HCT116 (cell line): ENCODE measurements around the gene TCF12. TPM values are rescaled to one million over a fixed set of nuclear protein-coding genes. Genes with fewer than 3 reads are reported as not detected.

ENCODE experiments used
- ATAC-seq: fragments of 200-7000 bp; cut with Tn5 transposase; 2 replicates; pipeline ENCODE4 v1.9.1; 2020; ENCODE audit warnings: mild to moderate bottlenecking, moderate library complexity
- BruUV-seq: library from RNA; stranded (reverse); fragments of 400-500 nt; replicated peaks from 2 replicates; lab custom pipeline; 2021; lab: Mats Ljungman, UMichigan
- CTCF ChIA-PET: fragments of 300-600 bp; sonication (Branson Sonifier 250); formaldehyde crosslinking; loops from one replicate; lab custom pipeline; 2021; ENCODE audit warnings: antibody characterized with exemption; lab: Charles Lee
- POLR2A ChIA-PET: fragments of 300-600, 350-600 bp; sonication (Branson Sonifier 250); formaldehyde crosslinking; loops from one replicate; lab custom pipeline; 2021; ENCODE audit warnings: antibody characterized with exemption; lab: Charles Lee
- RAD21 ChIA-PET, 2 experiments: fragments of 300-600 bp; sonication (Branson Sonifier 250); formaldehyde crosslinking; loops; one replicate each; lab custom pipeline; 2023; ENCODE audit warnings: low total read pairs in 2 of 2; ENCODE audit not compliant: uncharacterized antibody in 2 of 2, unreplicated experiment in 2 of 2, low non-redundant PET in 1 of 2; lab: Charles Lee
- DNase-seq: peaks from one replicate; pipeline ENCODE4 v3.0.0-alpha.2; 2010; ENCODE audit warnings: low read depth, low spot score
- H2AFZ ChIP-seq: fragments of 200-600 bp; shearing (Covaris generic), sonication (generic); 2 replicates; pipeline ENCODE4 v1.6.1; 2017; ENCODE audit warnings: low read depth, mixed run types, mixed read lengths, antibody characterized with exemption, low read length; ENCODE audit not compliant: poor library complexity, severe bottlenecking
- H3K27ac ChIP-seq: 2 replicates; pipeline ENCODE4 v1.5.1; 2012; ENCODE audit warnings: low read depth, low read length
- H3K27me3 ChIP-seq: fragments of 200-600 bp; sonication (generic); 2 replicates; pipeline ENCODE4 v1.6.1; 2016; ENCODE audit warnings: mixed run types, low read length, mixed read lengths; ENCODE audit not compliant: insufficient read depth
- H3K36me3 ChIP-seq, 2 experiments: fragments of 200-500 bp in 1 of 2; fragments of 200-600 bp in 1 of 2; sonication (Bioruptor generic) in 1 of 2; sonication (generic) in 1 of 2; 2 replicates each; pipeline versions ENCODE4 v1.5.1 to v1.6.1; 2014 to 2016; ENCODE audit warnings: low read length in 2 of 2, inconsistent platforms in 1 of 2, mixed read lengths in 1 of 2, mixed run types in 1 of 2; ENCODE audit not compliant: insufficient read depth in 2 of 2, control insufficient read depth in 1 of 2
- H3K4me1 ChIP-seq, 2 experiments: fragments of 200-600 bp in 1 of 2; sonication (generic) in 1 of 2; 2 replicates each; pipeline versions ENCODE4 v1.5.1 to v1.6.1; 2012 to 2017; ENCODE audit warnings: low read length in 2 of 2, inconsistent platforms in 1 of 2, mild to moderate bottlenecking in 1 of 2, mixed read lengths in 1 of 2, mixed run types in 1 of 2, moderate library complexity in 1 of 2; ENCODE audit not compliant: insufficient read depth in 2 of 2, control insufficient read depth in 1 of 2
- H3K4me2 ChIP-seq: fragments of 200-600 bp; sonication (generic); 2 replicates; pipeline ENCODE4 v1.6.1; 2017; ENCODE audit warnings: mixed run types, low read length, mixed read lengths
- H3K4me3 ChIP-seq, 2 experiments: fragments of 200-600 bp in 1 of 2; sonication (generic) in 1 of 2; replicated peaks in 1 of 2; 2 replicates each; pipeline ENCODE4 v1.5.1; 2011 to 2016; ENCODE audit warnings: low read length in 2 of 2, control low read depth in 1 of 2, low read depth in 1 of 2, mild to moderate bottlenecking in 1 of 2, mixed read lengths in 1 of 2, mixed run types in 1 of 2
- H3K79me2 ChIP-seq: fragments of 200-600 bp; sonication (generic); 2 replicates; pipeline ENCODE4 v1.6.1; 2017; ENCODE audit warnings: mild to moderate bottlenecking, mixed run types, low read length, moderate library complexity, mixed read lengths; ENCODE audit not compliant: insufficient read depth
- H3K9ac ChIP-seq: fragments of 200-600 bp; sonication (generic); 2 replicates; pipeline ENCODE4 v1.6.1; 2016; ENCODE audit warnings: low read length, mixed read lengths
- H3K9me2 ChIP-seq: fragments of 200-600 bp; sonication (generic), shearing (Covaris generic); 2 replicates; pipeline ENCODE4 v1.6.1; 2017; ENCODE audit warnings: mixed run types, mild to moderate bottlenecking, moderate library complexity; ENCODE audit not compliant: insufficient read depth
- H3K9me3 ChIP-seq, 2 experiments: fragments of 200-500 bp in 1 of 2; fragments of 200-600 bp in 1 of 2; sonication (Bioruptor generic) in 1 of 2; sonication (generic) in 1 of 2; 2 replicates each; pipeline ENCODE4 v1.6.1; 2014 to 2017; ENCODE audit warnings: low read length in 2 of 2, mixed read lengths in 2 of 2, inconsistent platforms in 1 of 2, low read depth in 1 of 2, mild to moderate bottlenecking in 1 of 2, mixed run types in 1 of 2, moderate library complexity in 1 of 2; ENCODE audit not compliant: control insufficient read depth in 1 of 2, insufficient read depth in 1 of 2
- H4K20me1 ChIP-seq: fragments of 200-600 bp; sonication (generic), shearing (Covaris generic); 2 replicates; pipeline ENCODE4 v1.6.1; 2017; ENCODE audit warnings: mixed run types, mild to moderate bottlenecking, moderate library complexity; ENCODE audit not compliant: insufficient read depth
- CBX3 ChIP-seq: IDR thresholded peaks from 2 replicates; pipeline ENCODE4 v1.6.1; 2012; ENCODE audit warnings: low read depth
- ELF1 ChIP-seq: IDR thresholded peaks from 2 replicates; pipeline ENCODE4 v1.6.1; 2012; ENCODE audit warnings: low read depth, borderline replicate concordance
- EZH2 ChIP-seq: fragments of 200-600 bp; sonication (generic); IDR thresholded peaks from 2 replicates; pipeline ENCODE4 v1.6.1; 2017; ENCODE audit warnings: antibody characterized with exemption, mixed run types
- FOSL1 ChIP-seq: IDR thresholded peaks from 2 replicates; pipeline ENCODE4 v1.6.1; 2012; ENCODE audit warnings: low read depth
- POLR2A ChIP-seq: IDR thresholded peaks from 2 replicates; pipeline ENCODE4 v1.7.0; 2011; ENCODE audit warnings: borderline replicate concordance; ENCODE audit not compliant: insufficient read depth, insufficient read length; ENCODE audit errors: extremely low read depth
- RAD21 ChIP-seq: IDR thresholded peaks from 2 replicates; pipeline ENCODE4 v1.6.1; 2012; ENCODE audit warnings: low read depth, mild to moderate bottlenecking
- YY1 ChIP-seq: IDR thresholded peaks from 2 replicates; pipeline ENCODE4 v1.6.1; 2011; ENCODE audit warnings: low read length, low read depth, moderate library complexity, mild to moderate bottlenecking; ENCODE audit not compliant: insufficient replicate concordance; ENCODE audit errors: extremely low read depth
- intact Hi-C: fragments of 100-400 bp; cut with micrococcal nuclease; formaldehyde crosslinking; loops from 2 replicates; pipeline ENCODE4 v1.10.0; 2022
- total RNA-seq: library from RNA; stranded (reverse); gene quantifications from one replicate; pipeline ENCODE4 v1.2.1, GENCODE V29; 2021; ENCODE audit not compliant: unreplicated experiment
- TF ChIP-seq, protein P1 (sequence below): IDR thresholded peaks from 2 replicates; pipeline ENCODE4 v1.6.1; 2012; ENCODE audit warnings: low read depth
- TF ChIP-seq, protein P2 (sequence below): IDR thresholded peaks from 2 replicates; pipeline ENCODE4 v1.6.1; 2012

TCF12 gene
- total RNA-seq, 1 experiment from 2014 or later: 71.6 TPM

DNA sequence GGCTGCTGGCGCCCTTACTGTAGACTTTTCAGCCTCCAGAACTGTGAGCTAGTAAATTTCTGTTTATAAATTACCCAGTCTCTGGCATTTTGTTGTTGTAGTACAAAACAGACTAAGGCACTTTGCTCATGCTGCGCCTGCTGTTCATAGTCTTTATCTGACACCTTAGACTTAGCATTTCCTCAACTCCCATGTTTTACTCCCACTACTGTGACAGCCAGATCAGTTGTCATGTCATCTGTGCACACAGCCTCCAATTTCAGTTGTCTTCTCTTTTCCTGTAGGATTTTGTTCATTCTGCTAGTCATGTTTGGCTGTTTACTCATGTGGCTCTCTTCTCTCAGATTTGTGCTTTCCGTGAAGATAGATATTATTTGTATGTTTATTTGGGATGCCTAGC is 62.0 kb downstream of the TCF12 start:
- no peak for DNase-seq
- Histone ChIP-seq H3K4me2 (no peak overlapping the region), H3K79me2 (peaks cover 87% of the 10 kb centered on the region), H4K20me1 (no peaks in the 10 kb centered on the region), H3K9ac (no peak overlapping the region), H3K27ac (no peak overlapping the region), H3K4me3 (no peak overlapping the region), H3K9me2 (no peaks in the 10 kb centered on the region), H2AFZ (no peak overlapping the region), H3K27me3 (no peaks in the 10 kb centered on the region), H3K36me3 (no peaks in the 10 kb centered on the region), H3K4me1 (peaks cover 0 to 2% of the 10 kb centered on the region in 2 experiments; a peak in 1 of 4 replicates), H3K9me3 (no peaks in the 10 kb centered on the region)
- intact Hi-C loops: no loop called here
- ChIA-PET RAD21 (no interaction called here), CTCF (no interaction called here), POLR2A (no interaction called here)
- TF ChIP-seq EZH2: no peak
- no peak for TF ChIP-seq CBX3
- no peak for TF ChIP-seq YY1
- no peak for TF ChIP-seq POLR2A
- TF ChIP-seq, protein P1, sequence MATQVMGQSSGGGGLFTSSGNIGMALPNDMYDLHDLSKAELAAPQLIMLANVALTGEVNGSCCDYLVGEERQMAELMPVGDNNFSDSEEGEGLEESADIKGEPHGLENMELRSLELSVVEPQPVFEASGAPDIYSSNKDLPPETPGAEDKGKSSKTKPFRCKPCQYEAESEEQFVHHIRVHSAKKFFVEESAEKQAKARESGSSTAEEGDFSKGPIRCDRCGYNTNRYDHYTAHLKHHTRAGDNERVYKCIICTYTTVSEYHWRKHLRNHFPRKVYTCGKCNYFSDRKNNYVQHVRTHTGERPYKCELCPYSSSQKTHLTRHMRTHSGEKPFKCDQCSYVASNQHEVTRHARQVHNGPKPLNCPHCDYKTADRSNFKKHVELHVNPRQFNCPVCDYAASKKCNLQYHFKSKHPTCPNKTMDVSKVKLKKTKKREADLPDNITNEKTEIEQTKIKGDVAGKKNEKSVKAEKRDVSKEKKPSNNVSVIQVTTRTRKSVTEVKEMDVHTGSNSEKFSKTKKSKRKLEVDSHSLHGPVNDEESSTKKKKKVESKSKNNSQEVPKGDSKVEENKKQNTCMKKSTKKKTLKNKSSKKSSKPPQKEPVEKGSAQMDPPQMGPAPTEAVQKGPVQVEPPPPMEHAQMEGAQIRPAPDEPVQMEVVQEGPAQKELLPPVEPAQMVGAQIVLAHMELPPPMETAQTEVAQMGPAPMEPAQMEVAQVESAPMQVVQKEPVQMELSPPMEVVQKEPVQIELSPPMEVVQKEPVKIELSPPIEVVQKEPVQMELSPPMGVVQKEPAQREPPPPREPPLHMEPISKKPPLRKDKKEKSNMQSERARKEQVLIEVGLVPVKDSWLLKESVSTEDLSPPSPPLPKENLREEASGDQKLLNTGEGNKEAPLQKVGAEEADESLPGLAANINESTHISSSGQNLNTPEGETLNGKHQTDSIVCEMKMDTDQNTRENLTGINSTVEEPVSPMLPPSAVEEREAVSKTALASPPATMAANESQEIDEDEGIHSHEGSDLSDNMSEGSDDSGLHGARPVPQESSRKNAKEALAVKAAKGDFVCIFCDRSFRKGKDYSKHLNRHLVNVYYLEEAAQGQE: no peak
- TF ChIP-seq, protein P2, sequence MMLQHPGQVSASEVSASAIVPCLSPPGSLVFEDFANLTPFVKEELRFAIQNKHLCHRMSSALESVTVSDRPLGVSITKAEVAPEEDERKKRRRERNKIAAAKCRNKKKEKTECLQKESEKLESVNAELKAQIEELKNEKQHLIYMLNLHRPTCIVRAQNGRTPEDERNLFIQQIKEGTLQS: no peak
- TF ChIP-seq RAD21: no peak
- TF ChIP-seq FOSL1: no peak
- TF ChIP-seq ELF1: no peak
- TF ChIP-seq, all 23 proteins: peak for 0
- no TSS peak for BruUV-seq
- ATAC-seq: no peak
